Prostate gland (tissue), 2 donors: ENCODE data around the gene ITPKB.

Experiments
- POLR2A ChIP-seq: fragments of 450-650 bp; IDR thresholded peaks from one replicate; pipeline ENCODE4 v1.6.1; 2016; ENCODE audit warnings: antibody characterized with exemption, mild to moderate bottlenecking
- TF ChIP-seq, protein P1 (sequence below), 4 experiments: fragments of 200-600 bp in 2 of 4; fragments of 450-650 bp in 2 of 4; sonication (generic) in 2 of 4; IDR thresholded peaks; 1 replicate in 3 of 4; 2 replicates in 1 of 4; pipeline ENCODE4 v1.5.1; 2016 to 2019; ENCODE audit warnings: antibody characterized with exemption in 4 of 4, mild to moderate bottlenecking in 2 of 4, moderate library complexity in 2 of 4

GRCh38 chr1:226782845-226783601, 43.9 kb upstream of the ITPKB start:
- no peak for TF ChIP-seq POLR2A
- TF ChIP-seq, protein P1, sequence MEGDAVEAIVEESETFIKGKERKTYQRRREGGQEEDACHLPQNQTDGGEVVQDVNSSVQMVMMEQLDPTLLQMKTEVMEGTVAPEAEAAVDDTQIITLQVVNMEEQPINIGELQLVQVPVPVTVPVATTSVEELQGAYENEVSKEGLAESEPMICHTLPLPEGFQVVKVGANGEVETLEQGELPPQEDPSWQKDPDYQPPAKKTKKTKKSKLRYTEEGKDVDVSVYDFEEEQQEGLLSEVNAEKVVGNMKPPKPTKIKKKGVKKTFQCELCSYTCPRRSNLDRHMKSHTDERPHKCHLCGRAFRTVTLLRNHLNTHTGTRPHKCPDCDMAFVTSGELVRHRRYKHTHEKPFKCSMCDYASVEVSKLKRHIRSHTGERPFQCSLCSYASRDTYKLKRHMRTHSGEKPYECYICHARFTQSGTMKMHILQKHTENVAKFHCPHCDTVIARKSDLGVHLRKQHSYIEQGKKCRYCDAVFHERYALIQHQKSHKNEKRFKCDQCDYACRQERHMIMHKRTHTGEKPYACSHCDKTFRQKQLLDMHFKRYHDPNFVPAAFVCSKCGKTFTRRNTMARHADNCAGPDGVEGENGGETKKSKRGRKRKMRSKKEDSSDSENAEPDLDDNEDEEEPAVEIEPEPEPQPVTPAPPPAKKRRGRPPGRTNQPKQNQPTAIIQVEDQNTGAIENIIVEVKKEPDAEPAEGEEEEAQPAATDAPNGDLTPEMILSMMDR (IDR thresholded peaks at IDR 0.05): no peak
